Skeletal muscle satellite cell (primary cell): ENCODE results near the gene RIPOR3.
"Not testable (repeated sequence)": the region's sequence is repeated elsewhere in the genome, so short reads cannot be mapped to it uniquely, and the experiment has no call there.

Experiments used
- H3K27me3 ChIP-seq: 2 replicates; pipeline ENCODE4 v1.7.0; 2013; ENCODE audit warnings: low read length; ENCODE audit not compliant: control insufficient read depth, insufficient read depth
- H3K36me3 ChIP-seq: 2 replicates; pipeline ENCODE4 v1.7.0; 2013; ENCODE audit warnings: mild to moderate bottlenecking, control low read depth, low read length; ENCODE audit not compliant: insufficient read depth
- H3K4me1 ChIP-seq: 2 replicates; pipeline ENCODE4 v1.7.0; 2013; ENCODE audit warnings: low read length; ENCODE audit not compliant: control insufficient read depth, insufficient read depth
- H3K4me2 ChIP-seq: 2 replicates; pipeline ENCODE4 v1.7.0; 2013; ENCODE audit warnings: mild to moderate bottlenecking, low read length
- H3K4me3 ChIP-seq: 2 replicates; pipeline ENCODE4 v1.7.0; 2013; ENCODE audit warnings: low read length
- H3K9ac ChIP-seq: 2 replicates; pipeline ENCODE4 v1.7.0; 2013; ENCODE audit warnings: mild to moderate bottlenecking, low read depth, low read length, moderate library complexity
- H3K9me3 ChIP-seq: replicated peaks from 2 replicates; pipeline ENCODE4 v1.7.0; 2013; ENCODE audit warnings: mild to moderate bottlenecking, control low read depth, low read length

Gene RIPOR3

DNA sequence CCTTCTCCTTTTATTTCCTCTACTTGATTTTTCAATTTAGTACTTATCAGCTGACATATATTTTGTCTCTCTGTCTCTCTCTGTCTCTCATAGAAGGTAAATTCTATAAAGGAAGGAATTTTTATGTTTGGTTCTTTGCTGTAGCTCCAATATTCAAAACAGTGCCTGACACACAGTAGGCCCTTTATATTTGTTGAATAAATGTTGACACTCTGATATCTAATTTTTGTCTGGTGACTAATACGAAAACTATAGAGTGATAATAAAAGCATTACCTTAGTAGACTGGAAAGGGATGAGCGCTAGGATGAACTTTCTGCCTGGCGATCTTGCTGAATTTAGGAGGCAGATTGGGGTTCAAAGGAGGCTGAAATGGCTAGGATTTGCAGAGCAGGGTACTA is 138.4 kb downstream of the RIPOR3 start:
- Histone ChIP-seq H3K9me3 (no peaks in the 10 kb centered on the region), H3K4me1 (peaks cover 3% of the 10 kb centered on the region), H3K4me2 (no peak overlapping the region), H3K4me3 (no peak overlapping the region), H3K27me3 (no peaks in the 10 kb centered on the region), H3K9ac (no peak overlapping the region), H3K36me3 (peaks cover 29% of the 10 kb centered on the region)

DNA sequence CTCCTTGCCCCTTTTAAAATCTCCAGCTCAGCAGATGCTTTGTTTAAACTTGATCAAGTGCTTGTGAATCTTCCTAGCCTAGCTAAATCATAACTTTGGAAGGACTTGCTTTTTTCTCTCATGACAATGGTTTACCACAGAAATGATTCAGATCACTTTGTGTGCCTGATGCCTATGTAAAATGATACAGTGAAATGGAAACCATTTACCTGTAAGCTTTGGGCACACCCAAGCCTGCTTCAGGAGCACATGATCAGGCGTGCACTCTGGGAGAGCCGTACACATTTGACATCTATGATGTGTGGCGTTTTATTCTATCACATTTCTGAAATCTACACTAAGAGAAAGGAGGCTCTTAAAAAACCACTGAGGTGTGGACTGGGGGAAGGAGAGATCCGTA is 140.1 kb downstream of the RIPOR3 start:
- Histone ChIP-seq H3K9ac (no peak overlapping the region), H3K36me3 (peaks cover 24% of the 10 kb centered on the region), H3K4me2 (no peak overlapping the region), H3K9me3 (no peaks in the 10 kb centered on the region), H3K4me3 (no peak overlapping the region), H3K4me1 (peaks cover 4% of the 10 kb centered on the region), H3K27me3 (no peaks in the 10 kb centered on the region)

DNA sequence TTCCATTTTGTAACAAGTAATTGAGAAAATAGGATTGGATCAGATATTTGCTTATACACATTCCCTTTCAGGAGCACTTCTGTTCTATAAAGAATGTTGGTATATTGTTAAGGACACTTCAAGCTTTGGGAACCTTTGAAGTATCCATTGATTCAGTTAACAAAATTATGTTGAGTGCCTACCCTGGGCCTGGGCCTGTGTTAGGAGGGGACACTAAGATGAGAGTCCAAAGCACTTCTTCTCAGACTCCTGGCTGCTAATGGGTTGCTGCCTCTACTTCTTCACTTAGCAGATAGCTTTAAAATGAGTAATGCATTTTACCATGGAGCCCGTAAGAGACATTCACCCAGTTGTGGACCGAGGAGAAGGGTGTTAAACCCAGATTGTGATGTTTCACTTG is 140.8 kb downstream of the RIPOR3 start:
- Histone ChIP-seq H3K36me3 (peaks cover 24% of the 10 kb centered on the region), H3K9me3 (no peaks in the 10 kb centered on the region), H3K9ac (no peak overlapping the region), H3K4me1 (peaks cover 6% of the 10 kb centered on the region), H3K4me3 (no peak overlapping the region), H3K4me2 (no peak overlapping the region), H3K27me3 (no peaks in the 10 kb centered on the region)

DNA sequence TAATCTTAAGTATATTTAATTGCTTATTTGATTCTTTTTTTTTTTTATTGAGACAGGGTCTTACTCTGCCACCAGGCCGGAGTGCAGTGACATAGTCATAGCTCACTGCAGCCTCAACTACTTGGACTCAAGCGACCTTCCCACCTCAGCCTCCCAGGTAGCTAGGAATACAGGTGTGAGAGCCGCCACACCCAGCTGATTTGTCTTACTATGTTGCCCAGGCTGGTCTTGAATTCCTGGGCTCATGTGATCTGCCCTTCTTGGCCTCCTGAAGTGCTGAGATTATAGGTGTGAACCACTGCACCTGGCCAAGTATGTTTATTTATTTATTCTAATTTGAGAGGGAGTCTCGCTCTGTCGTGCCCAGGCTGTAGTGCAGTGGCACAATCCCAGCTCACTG is 142.9 kb downstream of the RIPOR3 start:
- no peak overlapping the region for H3K4me3 ChIP-seq
- no peak overlapping the region for H3K9ac ChIP-seq
- H3K36me3 ChIP-seq = peaks cover 19% of the 10 kb centered on the region
- no peaks in the 10 kb centered on the region for H3K9me3 ChIP-seq
- no peak overlapping the region for H3K4me2 ChIP-seq
- H3K4me1 ChIP-seq = peaks cover 7% of the 10 kb centered on the region
- no peaks in the 10 kb centered on the region for H3K27me3 ChIP-seq

DNA sequence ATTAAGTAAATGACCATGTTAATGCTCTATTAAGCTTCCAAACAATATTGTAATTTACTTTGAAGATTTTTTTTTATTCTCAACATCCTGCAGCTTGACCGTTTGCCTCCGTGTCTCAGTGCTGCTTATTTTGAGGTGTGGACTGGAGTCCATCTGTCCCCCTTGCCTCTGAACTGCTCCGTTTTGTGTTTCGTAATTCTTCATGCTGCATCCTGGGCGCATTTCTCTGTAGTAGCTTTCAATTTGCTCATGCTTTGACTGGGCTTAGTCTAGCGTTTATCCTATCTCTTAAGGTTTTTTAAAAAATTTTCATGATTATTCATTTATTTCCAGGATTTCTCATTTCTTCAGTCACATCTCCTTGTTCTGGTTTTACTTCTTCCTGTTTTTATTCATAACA is 143.4 kb downstream of the RIPOR3 start:
- Histone ChIP-seq H3K4me2 (no peak overlapping the region), H3K9me3 (no peaks in the 10 kb centered on the region), H3K4me1 (peaks cover 8% of the 10 kb centered on the region), H3K27me3 (no peaks in the 10 kb centered on the region), H3K4me3 (no peak overlapping the region), H3K36me3 (peaks cover 15% of the 10 kb centered on the region), H3K9ac (no peak overlapping the region)

DNA sequence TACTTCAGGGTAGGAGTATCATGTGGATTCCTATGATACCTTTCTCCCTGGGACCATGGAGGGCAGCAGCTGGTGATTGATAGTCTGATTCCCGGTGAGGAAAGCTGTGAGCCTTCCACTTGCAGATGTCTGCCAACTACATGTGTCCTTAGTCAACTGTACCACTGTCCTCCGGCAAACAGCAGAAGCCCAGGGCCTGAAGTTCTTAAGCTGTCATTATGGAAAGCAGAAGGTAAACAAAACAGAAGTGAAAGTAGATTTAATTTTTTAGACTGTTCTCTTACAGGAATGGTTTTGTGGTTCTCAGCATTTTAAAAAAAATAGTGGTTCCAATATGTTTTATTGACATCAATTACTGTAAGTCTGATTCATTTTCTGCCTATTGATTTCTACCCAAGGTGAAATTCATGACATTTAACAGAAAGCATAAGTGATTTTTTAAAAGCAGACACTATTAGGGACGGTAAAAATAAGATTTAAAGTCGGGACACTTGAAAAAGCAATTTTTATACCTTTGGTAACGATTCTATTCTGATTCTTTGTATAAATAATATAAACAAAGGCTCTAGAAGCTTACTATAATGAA is 144.5 kb downstream of the RIPOR3 start:
- Histone ChIP-seq H3K9me3 (no peaks in the 10 kb centered on the region), H3K27me3 (no peaks in the 10 kb centered on the region), H3K36me3 (peaks cover 11% of the 10 kb centered on the region), H3K4me3 (peak overlapping the region; percentile 41), H3K9ac (peak overlapping the region; percentile 29), H3K4me2 (peak overlapping the region; percentile 60), H3K4me1 (peaks cover 15% of the 10 kb centered on the region)

DNA sequence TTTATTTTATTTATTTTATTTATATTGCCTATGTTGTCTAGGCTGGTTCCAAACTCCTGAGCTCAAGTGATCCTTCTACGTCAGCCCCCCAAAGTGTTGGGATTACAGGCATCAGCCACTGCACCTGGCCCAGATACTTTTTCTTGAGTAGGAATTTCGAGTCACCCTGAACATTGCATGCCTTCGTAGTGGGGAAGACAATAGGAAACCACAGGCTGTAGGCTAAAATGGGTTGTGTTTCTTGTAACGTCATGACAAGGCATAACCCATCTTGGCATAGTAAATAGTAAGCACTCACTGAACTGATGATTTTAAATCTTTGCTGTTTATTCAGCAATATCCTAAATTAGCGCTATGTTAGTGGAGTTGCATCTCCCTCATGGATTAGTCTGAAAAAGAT is 146.2 kb downstream of the RIPOR3 start:
- Histone ChIP-seq H3K4me2 (no peak overlapping the region), H3K36me3 (peaks cover 18% of the 10 kb centered on the region), H3K9me3 (no peaks in the 10 kb centered on the region), H3K9ac (no peak overlapping the region), H3K27me3 (no peaks in the 10 kb centered on the region), H3K4me3 (no peak overlapping the region), H3K4me1 (peaks cover 31% of the 10 kb centered on the region)

DNA sequence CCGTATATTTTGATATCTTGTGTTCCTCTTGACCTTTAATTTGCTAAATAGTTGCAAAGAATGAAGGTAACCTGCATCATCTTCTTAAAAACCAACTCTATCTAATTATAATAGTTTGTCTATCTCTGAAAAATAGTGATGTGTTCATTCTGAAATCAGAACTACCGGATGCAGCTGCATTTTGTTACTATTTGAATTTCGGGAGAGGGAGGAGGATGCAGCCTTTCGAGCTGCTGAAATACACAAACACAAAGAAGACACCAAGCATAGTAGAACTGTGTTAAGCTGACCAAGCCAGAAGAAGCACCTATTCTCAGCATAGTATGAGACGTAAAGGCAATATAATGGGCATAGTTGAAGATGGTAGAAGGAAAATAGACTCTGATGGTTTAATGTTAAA is 148.0 kb downstream of the RIPOR3 start:
- Histone ChIP-seq H3K4me2 (no peak overlapping the region), H3K9me3 (no peaks in the 10 kb centered on the region), H3K4me3 (no peak overlapping the region), H3K27me3 (no peaks in the 10 kb centered on the region), H3K36me3 (peaks cover 11% of the 10 kb centered on the region), H3K4me1 (peaks cover 35% of the 10 kb centered on the region), H3K9ac (no peak overlapping the region)

DNA sequence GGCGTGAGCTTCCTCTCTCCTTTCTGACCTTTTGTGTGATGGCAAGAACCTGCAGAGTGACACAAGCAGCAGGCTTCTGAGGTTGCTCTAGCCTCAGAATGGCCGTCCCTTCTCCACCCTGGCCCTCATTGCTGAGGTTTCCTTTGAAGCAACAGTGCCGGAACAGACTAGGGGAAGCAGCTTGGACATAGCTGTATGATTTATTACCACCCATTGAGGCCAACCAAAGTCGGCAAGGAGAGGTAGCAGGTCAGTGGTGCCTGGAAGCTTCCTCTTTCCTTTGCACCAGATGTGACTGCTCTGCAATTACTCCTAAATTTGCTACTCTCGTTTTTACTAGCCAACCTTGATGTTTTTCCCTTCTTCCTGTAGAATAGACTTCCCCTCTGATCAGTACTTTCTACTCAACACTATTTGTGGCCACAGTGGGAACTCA is 149.7 kb downstream of the RIPOR3 start:
- peak overlapping the region; percentile 69 for H3K4me2 ChIP-seq
- H3K9me3 ChIP-seq = no peaks in the 10 kb centered on the region
- peak overlapping the region; percentile 9 for H3K9ac ChIP-seq
- peak overlapping the region; percentile 12 for H3K4me3 ChIP-seq
- peaks cover 34% of the 10 kb centered on the region for H3K4me1 ChIP-seq
- peaks cover 10% of the 10 kb centered on the region for H3K36me3 ChIP-seq
- H3K27me3 ChIP-seq = no peaks in the 10 kb centered on the region

DNA sequence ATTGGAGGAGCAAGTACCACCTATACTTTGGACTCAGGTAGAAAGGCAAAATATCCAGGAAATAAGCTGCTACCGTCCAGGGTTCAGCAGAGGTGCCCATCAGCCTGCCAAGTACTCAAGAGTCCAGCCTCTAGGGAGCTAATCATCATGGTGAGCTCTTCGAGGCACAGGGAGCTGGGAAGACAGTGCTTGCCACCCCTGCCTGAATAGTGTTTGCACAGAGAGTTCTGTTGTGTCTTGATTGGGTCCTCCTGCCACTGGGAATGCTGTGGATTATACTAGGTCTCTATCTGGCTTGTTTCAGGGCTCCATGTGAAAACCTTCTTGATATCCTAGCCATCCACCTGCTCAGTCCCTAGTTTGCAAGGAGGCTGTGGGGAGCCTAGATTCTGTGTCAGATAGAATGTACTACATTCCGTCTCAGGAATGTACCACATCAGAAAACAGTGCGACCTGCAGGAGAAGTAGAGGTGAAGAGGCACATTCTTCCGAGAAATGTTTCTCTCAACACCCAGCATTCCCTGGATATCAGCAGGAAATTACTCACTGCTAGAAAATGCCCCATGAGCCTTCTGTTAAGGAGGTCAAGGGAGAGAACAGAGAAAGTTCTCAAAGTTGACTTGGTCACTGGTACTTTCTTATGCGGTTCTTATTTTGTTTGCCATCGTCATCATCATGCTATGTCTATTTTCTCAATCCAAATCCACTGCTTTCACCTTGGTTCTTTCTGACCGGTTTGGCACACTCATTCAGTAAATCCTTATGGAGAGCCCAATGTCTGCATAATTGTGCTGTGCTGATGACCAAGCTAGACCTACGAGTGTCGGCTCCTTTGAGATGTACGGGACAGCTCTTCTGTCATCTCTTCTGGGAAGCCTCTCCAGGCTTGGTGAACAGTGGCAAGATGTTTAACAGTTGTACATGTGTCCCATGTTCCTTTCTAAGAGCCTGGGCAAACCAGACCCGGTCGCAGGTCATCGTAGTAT is 150.4 kb downstream of the RIPOR3 start:
- H3K9ac ChIP-seq = peak overlapping the region; percentile 43
- no peaks in the 10 kb centered on the region for H3K27me3 ChIP-seq
- peaks cover 34% of the 10 kb centered on the region for H3K4me1 ChIP-seq
- H3K36me3 ChIP-seq = peaks cover 10% of the 10 kb centered on the region
- peak overlapping the region; percentile 69 for H3K4me2 ChIP-seq
- H3K9me3 ChIP-seq = no peaks in the 10 kb centered on the region
- H3K4me3 ChIP-seq = peak overlapping the region; percentile 57

DNA sequence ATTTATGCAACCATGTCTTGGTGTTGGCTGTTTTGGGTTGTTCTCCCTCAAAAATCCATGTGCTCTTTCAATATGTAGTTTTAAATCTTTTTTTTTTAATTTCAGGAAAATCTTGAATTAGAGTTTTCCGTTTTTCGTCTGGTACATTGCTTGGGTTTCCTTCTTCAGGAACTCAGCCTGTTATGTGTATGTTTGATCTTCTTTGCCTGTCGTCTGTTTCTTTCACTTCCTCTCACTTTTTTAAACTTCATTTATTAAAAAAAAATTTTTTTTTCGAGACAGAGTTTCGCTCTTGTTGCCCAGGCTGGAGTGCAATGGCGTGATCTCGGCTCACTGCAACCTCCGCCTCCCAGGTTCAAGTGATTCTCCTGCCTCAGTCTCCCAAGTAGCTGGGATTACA is 151.5 kb downstream of the RIPOR3 start:
- H3K4me1 ChIP-seq = peaks cover 44% of the 10 kb centered on the region

More for the DNA sequence above, 151.5 kb downstream of the RIPOR3 start:
- H3K36me3 ChIP-seq = peaks cover 10% of the 10 kb centered on the region
- H3K9me3 ChIP-seq, H3K4me2 ChIP-seq, H3K27me3 ChIP-seq, H3K4me3 ChIP-seq, H3K9ac ChIP-seq: not testable (repeated sequence)
